ENCODE measurements around the gene PUM1.

PUM1 gene

GRCh38 chr1:30903343-30904034, 162.0 kb downstream of the PUM1 start:
- no peak for DNase-seq

GRCh38 chr1:30902593-30903290, 162.8 kb downstream of the PUM1 start:
- DNase-seq = no peak

GRCh38 chr1:30901798-30902581, 163.5 kb downstream of the PUM1 start:
- DNase-seq = no peak

- DNase-seq = no peak
Observed at GRCh38 chr1:30900931-30901560, 164.5 kb downstream of the PUM1 start.

- no peak for DNase-seq
Observed at GRCh38 chr1:30900486-30900885, 165.0 kb downstream of the PUM1 start.

GRCh38 chr1:30899577-30900389, 165.7 kb downstream of the PUM1 start:
- no peak for DNase-seq

GRCh38 chr1:30898031-30898815, 167.3 kb downstream of the PUM1 start:
- DNase-seq = no peak

- DNase-seq = no peak
Observed at GRCh38 chr1:30896905-30897304, 168.6 kb downstream of the PUM1 start.

GRCh38 chr1:30895944-30896660, 169.4 kb downstream of the PUM1 start:
- DNase-seq = no peak

- DNase-seq = no peak
Observed at GRCh38 chr1:30895382-30895943, 170.1 kb downstream of the PUM1 start.

- DNase-seq = no peak
Observed at GRCh38 chr1:30894508-30894973, 171.0 kb downstream of the PUM1 start.

GRCh38 chr1:30893776-30894507, 171.6 kb downstream of the PUM1 start:
- no peak for DNase-seq

- no peak for DNase-seq
Observed at GRCh38 chr1:30892671-30893073, 172.8 kb downstream of the PUM1 start.

GRCh38 chr1:30891227-30891552, 174.3 kb downstream of the PUM1 start:
- DNase-seq = no peak

GRCh38 chr1:30890502-30891226, 174.9 kb downstream of the PUM1 start:
- DNase-seq = no peak

- no peak for DNase-seq
Observed at GRCh38 chr1:30889511-30889910, 176.0 kb downstream of the PUM1 start.

GRCh38 chr1:30888975-30889374, 176.5 kb downstream of the PUM1 start:
- no peak for DNase-seq

GRCh38 chr1:30888391-30888790, 177.1 kb downstream of the PUM1 start:
- DNase-seq = no peak
